ENCODE results near the gene MMP12. TPM values are rescaled to one million over a fixed set of nuclear protein-coding genes. Genes with fewer than 3 reads are reported as not detected.

MMP12 gene
- total and polyA plus RNA-seq, 2 donors (not counting 3 experiments of a cell fraction or from before 2014, with no cell fraction given) = not detected

DNA sequence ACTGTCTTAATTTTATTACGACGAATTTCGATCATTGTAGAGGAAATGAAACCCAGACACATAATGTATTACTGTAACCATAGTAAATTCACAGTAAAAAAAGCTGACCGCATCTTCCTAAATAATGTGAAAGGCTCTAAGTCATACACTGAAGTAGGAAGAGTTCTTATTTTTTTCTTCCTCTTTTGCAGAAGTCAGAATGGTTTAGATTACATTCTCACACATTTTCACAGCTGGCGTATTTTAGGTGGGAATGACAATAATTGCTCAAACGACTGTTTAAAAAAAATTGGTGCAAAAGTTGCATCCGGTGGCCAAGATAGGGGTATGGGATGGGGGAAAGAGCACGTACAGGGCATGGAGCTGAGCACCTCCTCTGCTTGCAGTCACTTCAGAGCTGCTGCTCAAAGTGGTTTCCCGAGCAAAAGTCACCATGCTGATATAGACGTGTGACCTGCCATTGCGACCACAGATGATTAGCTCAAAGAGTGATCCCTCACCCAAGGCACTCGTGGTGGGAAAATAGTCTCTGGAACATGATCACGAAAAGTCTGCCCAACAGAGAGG, 45.4 kb upstream of the MMP12 start:
- peaks cover 0 to 2% of the 10 kb centered on the region in 2 experiments for H3K27me3 ChIP-seq (ENCODE audit: control insufficient read depth in 2 of 2, insufficient read depth in 2 of 2, low read length in 2 of 2)
- H3K9ac ChIP-seq (replicated peaks; ENCODE audit: extremely low read depth, insufficient read depth, low read length) = no peak overlapping the region
- no peaks in the 10 kb centered on the region for H3K9me1 ChIP-seq (replicated peaks; ENCODE audit: control insufficient read depth, extremely low read depth, insufficient read depth, low read length)
- no TSS peak for BruUV-seq (replicated peaks)
- dilution Hi-C loops (cut with MboI; ENCODE audit: extremely low pct_ligation_motif_present, low sequenced_read_pairs) (no loop called here), intact Hi-C loops (cut with micrococcal nuclease) (no loop called here)
- H4K20me1 ChIP-seq (replicated peaks; ENCODE audit: control insufficient read depth, extremely low read depth, insufficient read depth, low read length) = no peaks in the 10 kb centered on the region
- H3K27ac ChIP-seq (ENCODE audit: insufficient read depth, low read depth, low read length) = no peak overlapping the region
- H3K9me3 ChIP-seq (replicated peaks; ENCODE audit: control insufficient read depth, insufficient read depth, low read length) = no peaks in the 10 kb centered on the region
- no peaks in the 10 kb centered on the region for H3K79me2 ChIP-seq (ENCODE audit: control insufficient read depth, insufficient read depth, low read length)
- no peaks in the 10 kb centered on the region for H3K36me3 ChIP-seq (ENCODE audit: control insufficient read depth in 2 of 2, extremely low read depth in 1 of 2, insufficient read depth in 2 of 2, low read length in 2 of 2)
- TF ChIP-seq JUN (IDR thresholded peaks at IDR 0.05; ENCODE audit: borderline replicate concordance, insufficient read depth, insufficient read length, low read depth) (no peak), POLR2AphosphoS5 (IDR thresholded peaks at IDR 0.05; ENCODE audit: insufficient read depth, low read depth, low read length) (no peak), GATA2 (IDR thresholded peaks at IDR 0.05; ENCODE audit: insufficient read depth, insufficient read length, low read depth, low read length) (no peak), CTCF (IDR thresholded peaks at IDR 0.05; ENCODE audit: extremely low read depth in 1 of 2, insufficient read depth in 1 of 2, low read depth in 1 of 2, low read length in 2 of 2) (no peak), MAX (IDR thresholded peaks at IDR 0.05; ENCODE audit: insufficient read depth, insufficient read length) (no peak), EZH2 (IDR thresholded peaks at IDR 0.05; ENCODE audit: borderline replicate concordance, low read depth, low read length, severe bottlenecking) (no peak), MYC (IDR thresholded peaks at IDR 0.05; ENCODE audit: low read depth, low read length) (no peak), FOS (IDR thresholded peaks at IDR 0.05; ENCODE audit: borderline replicate concordance, insufficient read depth, low read length) (no peak), POLR2A (IDR thresholded peaks at IDR 0.05; ENCODE audit: low read depth, low read length) (no peak)
- DNase-seq (ENCODE audit: low read depth, low spot score) = no peak
- no peak for FAIRE-seq
- ChIA-PET POLR2A (no interaction called here), CTCF (interaction anchor here (1.5 to 1.6 kb wide), 2 partner anchors 9 to 21 kb away, joined by 3 to 5 read pairs; no protein-coding TSS in a partner anchor)
- no peak overlapping the region for H2AFZ ChIP-seq (ENCODE audit: low read depth, low read length)
- H3K4me3 ChIP-seq (replicated peaks in 1 of 3; ENCODE audit: insufficient read depth in 1 of 3, low read depth in 1 of 3, low read length in 3 of 3) = no peak overlapping the region
- no peaks in the 10 kb centered on the region for H3K4me1 ChIP-seq (ENCODE audit: control insufficient read depth, extremely low read depth, insufficient read depth, low read length)
- H3K4me2 ChIP-seq (ENCODE audit: insufficient read depth, low read length) = no peak overlapping the region
